Left ventricle myocardium inferior (tissue), 1 donor: ENCODE results near the gene RAX2. TPM values are rescaled to one million over a fixed set of nuclear protein-coding genes. Genes with fewer than 3 reads are reported as not detected.

Source experiments
- DNase-seq: peaks from one replicate; pipeline ENCODE4 v3.0.0-alpha.2; 2020
- H3K27ac ChIP-seq: fragments of 200-600 bp; replicated peaks from 2 replicates; pipeline ENCODE4 v1.8.0; 2021
- H3K27me3 ChIP-seq: fragments of 200-600 bp; 2 replicates; pipeline ENCODE4 v1.8.0; 2021; ENCODE audit warnings: low read depth
- H3K36me3 ChIP-seq: fragments of 200-600 bp; 2 replicates; pipeline ENCODE4 v1.8.0; 2021
- H3K4me1 ChIP-seq: fragments of 200-600 bp; 2 replicates; pipeline ENCODE4 v1.8.0; 2021
- H3K4me3 ChIP-seq: fragments of 200-600 bp; 2 replicates; pipeline ENCODE4 v1.8.0; 2021; ENCODE audit warnings: mild to moderate bottlenecking, moderate library complexity
- H3K9me3 ChIP-seq: fragments of 200-600 bp; replicated peaks from 2 replicates; pipeline ENCODE4 v1.8.0; 2021
- CTCF ChIP-seq: fragments of 200-600 bp; IDR thresholded peaks from 2 replicates; pipeline ENCODE4 v1.8.0; 2021; ENCODE audit warnings: antibody characterized with exemption, mild to moderate bottlenecking, borderline replicate concordance
- intact Hi-C: fragments of 100-400 bp; cut with micrococcal nuclease; formaldehyde crosslinking; loops from one replicate; pipeline ENCODE4 v1.11.0; 2022
- long read RNA-seq: library from polyadenylated mRNA; unstranded; transcript quantifications from one replicate; pipeline ENCODE4 v2.0.0, GENCODE V29; 2021
- total RNA-seq: library from RNA; stranded (reverse); fragmentation: NEBNext Ultra II Directional; extraction: Animal tissue kit (Norgen Biotek cat#: 25700); gene quantifications from one replicate; pipeline ENCODE4 v1.2.1, GENCODE V29; 2021
- donor health status: DM: no; HTN: yes; CAD: no; lungs with severe emphysema.

Gene RAX2
- total RNA-seq: not detected
- long read RNA-seq: 0 reads

GRCh38 chr19:3771906-3772455 lies at the start of gene RAX2:
TSS of gene RAX2 (minus strand) at chr19:3772228. CDS start at chr19:3771742, 486 bp downstream.
- H3K4me3 ChIP-seq: no peak within 1 kb of the TSS
- no peaks in the 10 kb centered on the region for H3K4me1 ChIP-seq
- intact Hi-C loops: no loop called here
- H3K27me3 ChIP-seq: no peaks in the 10 kb centered on the region
- TF ChIP-seq CTCF: no peak
- H3K27ac ChIP-seq: no peak within 1 kb of the TSS
- DNase-seq: no peak
- peaks cover 19% of the 10 kb centered on the region for H3K36me3 ChIP-seq
- no peaks in the 10 kb centered on the region for H3K9me3 ChIP-seq

- no peaks in the 10 kb centered on the region for H3K9me3 ChIP-seq
- TF ChIP-seq CTCF: no peak
- H3K36me3 ChIP-seq: no peaks in the 10 kb centered on the region
- H3K27me3 ChIP-seq: peaks cover 21% of the 10 kb centered on the region
- no peak for DNase-seq
- H3K4me1 ChIP-seq: peaks cover 9% of the 10 kb centered on the region
- H3K4me3 ChIP-seq: no peak overlapping the region
- H3K27ac ChIP-seq: no peak overlapping the region
- intact Hi-C loops: no loop called here
These were observed 49.1 kb upstream of the RAX2 start for GRCh38 chr19:3821156-3821555.

- peaks cover 19% of the 10 kb centered on the region for H3K27me3 ChIP-seq
These were observed 48.0 kb upstream of the RAX2 start for GRCh38 chr19:3819989-3820388.

GRCh38 chr19:3818918-3819317 lies 46.9 kb upstream of the RAX2 start:
- DNase-seq: no peak
- no peak for TF ChIP-seq CTCF
- Histone ChIP-seq H3K4me1 (peaks cover 9% of the 10 kb centered on the region), H3K27me3 (peaks cover 18% of the 10 kb centered on the region), H3K9me3 (no peaks in the 10 kb centered on the region), H3K36me3 (no peaks in the 10 kb centered on the region), H3K27ac (no peak overlapping the region), H3K4me3 (no peak overlapping the region)
- intact Hi-C loops: no loop called here

More at GRCh38 chr19:3819989-3820388, 48.0 kb upstream of the RAX2 start:
- H3K4me1 ChIP-seq: peaks cover 9% of the 10 kb centered on the region
- no peaks in the 10 kb centered on the region for H3K36me3 ChIP-seq
- TF ChIP-seq CTCF: no peak
- no peak overlapping the region for H3K27ac ChIP-seq
- H3K4me3 ChIP-seq: no peak overlapping the region
- H3K9me3 ChIP-seq: no peaks in the 10 kb centered on the region
- DNase-seq: no peak
- intact Hi-C loops: no loop called here

GRCh38 chr19:3818466-3818865 lies 46.4 kb upstream of the RAX2 start:
- H3K27ac ChIP-seq: no peak overlapping the region
- H3K36me3 ChIP-seq: no peaks in the 10 kb centered on the region
- no peak overlapping the region for H3K4me3 ChIP-seq
- peaks cover 13% of the 10 kb centered on the region for H3K4me1 ChIP-seq
- intact Hi-C loops: no loop called here
- no peak for TF ChIP-seq CTCF
- DNase-seq: no peak
- H3K27me3 ChIP-seq: peaks cover 14% of the 10 kb centered on the region
- no peaks in the 10 kb centered on the region for H3K9me3 ChIP-seq

GRCh38 chr19:3817761-3818160 lies 45.7 kb upstream of the RAX2 start:
- peaks cover 7% of the 10 kb centered on the region for H3K27me3 ChIP-seq
- DNase-seq: no peak
- H3K4me1 ChIP-seq: peaks cover 20% of the 10 kb centered on the region
- H3K27ac ChIP-seq: no peak overlapping the region
- intact Hi-C loops: no loop called here
- H3K4me3 ChIP-seq: no peak overlapping the region
- H3K36me3 ChIP-seq: no peaks in the 10 kb centered on the region
- H3K9me3 ChIP-seq: no peaks in the 10 kb centered on the region
- no peak for TF ChIP-seq CTCF
